GM12801 (cell line): Measurements from ENCODE around the gene AKNAD1.

Experiments
- CTCF ChIP-seq: IDR thresholded peaks from one replicate; pipeline ENCODE4 v1.5.1; 2011; ENCODE audit warnings: control low read depth; ENCODE audit not compliant: insufficient read length; ENCODE audit errors: extremely low read depth

Gene AKNAD1

GRCh38 chr1:108856994-108857393 lies at the start of gene AKNAD1:
TSS of gene AKNAD1 (minus strand) at chr1:108857094. CDS start at chr1:108852664, 4,430 bp downstream.
- TF ChIP-seq CTCF: no peak

- TF ChIP-seq CTCF: no peak
Observed at GRCh38 chr1:108901106-108901505, 44.2 kb upstream of the AKNAD1 start.

- TF ChIP-seq CTCF: no peak
Observed at GRCh38 chr1:108897865-108898720, 41.2 kb upstream of the AKNAD1 start.

- TF ChIP-seq CTCF: no peak
Observed at GRCh38 chr1:108896146-108897145, 39.6 kb upstream of the AKNAD1 start.

- TF ChIP-seq CTCF: no peak
Observed at GRCh38 chr1:108893141-108893530, 36.2 kb upstream of the AKNAD1 start.

GRCh38 chr1:108892356-108893140 lies 35.7 kb upstream of the AKNAD1 start:
- no peak for TF ChIP-seq CTCF
